Panc1 (cell line): Measurements from ENCODE around the gene MIR17HG.

Experiments
- CTCF ChIP-seq: fragments of 450-650 bp; IDR thresholded peaks from 2 replicates; pipeline ENCODE4 v1.5.1; 2017; ENCODE audit warnings: mild to moderate bottlenecking
- POLR2AphosphoS5 ChIP-seq: IDR thresholded peaks from 2 replicates; pipeline ENCODE4 v1.6.1; 2012; ENCODE audit warnings: mild to moderate bottlenecking, low read depth, low read length, moderate library complexity
- REST ChIP-seq, 2 experiments: IDR thresholded peaks; 2 replicates each; pipeline ENCODE4 v1.6.1; 2011 to 2012; ENCODE audit warnings: low read depth in 2 of 2, control low read depth in 1 of 2, low read length in 1 of 2, mild to moderate bottlenecking in 1 of 2, moderate library complexity in 1 of 2; ENCODE audit not compliant: insufficient read depth in 1 of 2
- SIN3A ChIP-seq: IDR thresholded peaks from 2 replicates; pipeline ENCODE4 v1.6.1; 2012; ENCODE audit warnings: low read depth, mild to moderate bottlenecking, low read length, moderate library complexity, borderline replicate concordance; ENCODE audit not compliant: insufficient read depth

- TF ChIP-seq CTCF: no peak
- TF ChIP-seq SIN3A: no peak
- no peak for TF ChIP-seq POLR2AphosphoS5
- TF ChIP-seq REST (IDR thresholded peaks at IDR 0.05; ENCODE audit: insufficient read depth in 1 of 2, low read depth in 2 of 2, low read length in 1 of 2): no peak
These were observed 52.5 kb downstream of the MIR17HG start for GRCh38 chr13:91400063-91400399.
